Left ventricle myocardium superior (tissue), 1 donor: Measurements from ENCODE around the gene MLANA. TPM values are rescaled to one million over a fixed set of nuclear protein-coding genes. Genes with fewer than 3 reads are reported as not detected.

Experiments used
- ATAC-seq: fragments of 200-7000 bp; cut with Tn5 transposase; one replicate; pipeline ENCODE4 v1.9.1; 2020; ENCODE audit warnings: mild to moderate bottlenecking, moderate library complexity
- DNase-seq: peaks from one replicate; pipeline ENCODE4 v3.0.0-alpha.2; 2020
- intact Hi-C: fragments of 100-400 bp; cut with micrococcal nuclease; formaldehyde crosslinking; loops from one replicate; pipeline ENCODE4 v1.11.0; 2022
- long read RNA-seq: library from polyadenylated mRNA; unstranded; transcript quantifications from one replicate; pipeline ENCODE4 v2.0.0, GENCODE V29; 2021
- total RNA-seq: library from RNA; stranded (reverse); fragmentation: NEBNext Ultra II Directional; extraction: Animal tissue kit (Norgen Biotek cat#: 25700); gene quantifications from one replicate; pipeline ENCODE4 v1.2.1, GENCODE V29; 2021
- donor health status: DM: no; HTN: yes; CAD: no; lungs with severe emphysema.

MLANA gene, protein sequence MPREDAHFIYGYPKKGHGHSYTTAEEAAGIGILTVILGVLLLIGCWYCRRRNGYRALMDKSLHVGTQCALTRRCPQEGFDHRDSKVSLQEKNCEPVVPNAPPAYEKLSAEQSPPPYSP
- not detected for total RNA-seq
- long read RNA-seq = 0 reads

- ATAC-seq = no peak
- no peak for DNase-seq
- intact Hi-C loops = no loop called here
These were observed at the start of gene MLANA for GRCh38 chr9:5890641-5891040. TSS of gene MLANA (plus strand) at chr9:5890889. CDS start at chr9:5892475, 1,586 bp downstream.

DNA sequence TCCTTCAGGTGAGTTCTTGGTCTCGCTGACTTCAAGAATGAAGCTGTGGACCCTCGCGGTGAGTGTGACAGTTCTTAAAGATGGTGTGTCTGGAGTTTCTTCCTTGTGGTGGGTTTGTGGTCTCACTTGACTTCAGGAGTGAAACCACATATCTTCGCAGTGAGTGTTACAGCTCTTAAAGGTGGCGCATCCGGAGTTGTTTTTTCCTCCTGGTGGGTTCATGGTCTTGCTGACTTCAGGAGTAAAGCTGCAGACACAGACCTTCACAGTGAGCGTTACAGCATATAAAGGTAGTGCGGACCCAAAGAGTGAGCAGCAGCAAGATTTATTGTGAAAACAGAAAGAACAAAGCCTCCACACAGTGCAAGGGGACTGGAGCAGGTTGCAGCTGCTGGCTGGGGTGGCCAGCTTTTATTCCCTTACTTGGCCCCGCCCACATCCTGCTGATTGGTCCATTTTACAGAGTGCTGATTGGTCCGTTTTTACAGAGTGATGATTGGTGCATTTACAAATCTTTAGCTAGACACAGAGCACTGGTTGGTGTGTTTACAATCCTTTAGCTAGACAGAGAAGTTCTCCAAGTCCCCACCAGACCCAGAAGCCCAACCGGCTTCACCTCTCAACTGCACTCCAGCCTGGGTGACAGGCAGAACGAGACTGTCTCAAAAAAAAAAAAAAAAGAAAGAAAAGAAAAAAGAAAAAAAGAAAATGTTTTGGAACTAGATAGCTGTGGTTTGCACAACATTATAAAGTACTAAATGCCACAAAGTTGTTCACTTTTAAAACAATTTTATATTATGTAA lies 48.7 kb upstream of the MLANA start:
- no peak for DNase-seq
- ATAC-seq = no peak
- intact Hi-C loops = no loop called here

- DNase-seq = no peak
- ATAC-seq = no peak
- intact Hi-C loops = no loop called here
These were observed 47.5 kb upstream of the MLANA start for GRCh38 chr9:5842929-5843793.

DNA sequence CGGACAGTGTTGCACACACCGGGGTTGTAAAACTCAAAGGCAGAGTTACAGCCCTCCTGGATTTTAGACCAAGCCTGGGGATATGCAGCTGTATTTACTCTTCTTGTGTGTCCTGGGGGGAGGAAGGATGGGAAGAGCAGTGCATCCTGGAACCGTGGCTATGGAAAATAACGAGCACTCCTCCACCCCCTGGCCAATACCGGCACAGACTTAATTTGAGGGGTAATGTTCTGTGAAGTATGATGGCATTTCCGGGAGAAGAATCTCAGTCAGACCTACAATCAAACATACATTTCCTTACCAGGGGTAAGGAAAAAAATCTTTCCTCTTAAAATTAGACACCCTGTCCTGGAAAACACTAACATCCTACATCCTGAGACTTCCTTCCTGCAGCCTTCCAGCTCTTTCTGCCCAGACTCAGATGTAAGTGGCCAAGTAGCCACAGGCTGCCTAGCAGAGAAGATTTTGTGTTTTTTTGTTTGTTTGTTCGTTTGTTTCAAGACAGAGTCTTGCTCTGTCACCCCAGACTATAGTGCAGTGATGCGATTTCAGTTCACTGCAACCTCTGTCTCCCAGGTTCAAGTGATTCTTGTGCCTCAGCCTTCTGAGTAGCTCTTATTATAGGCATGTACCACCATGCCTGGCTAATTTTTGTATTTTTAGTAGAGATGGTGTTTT lies 46.8 kb upstream of the MLANA start:
- DNase-seq (no peak), ATAC-seq (no peak)
- intact Hi-C loops = no loop called here

GRCh38 chr9:5845157-5845531 lies 45.5 kb upstream of the MLANA start:
- ATAC-seq = no peak
- intact Hi-C loops = no loop called here

DNA sequence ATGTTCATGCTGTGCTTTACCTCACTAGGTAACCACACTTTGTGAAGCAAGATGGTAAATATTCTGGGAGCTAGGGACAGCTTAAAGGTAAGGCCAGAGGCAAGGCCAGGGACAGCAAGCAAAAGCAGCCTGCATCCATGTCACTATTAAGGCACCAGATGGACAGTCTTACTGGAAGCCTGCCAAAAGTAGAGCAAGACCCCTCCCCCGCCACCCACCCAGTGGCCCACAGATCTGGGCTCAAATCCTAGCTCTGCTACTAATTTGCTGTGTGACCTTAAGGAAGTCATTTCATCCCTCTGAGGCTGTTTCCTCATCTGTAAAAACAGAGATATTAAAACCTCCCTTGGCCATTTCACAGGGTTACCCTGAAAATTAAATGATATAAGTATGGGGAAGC lies 44.6 kb upstream of the MLANA start:
- intact Hi-C loops = no loop called here
- ATAC-seq (no peak), DNase-seq (no peak)

More at GRCh38 chr9:5845157-5845531, 45.5 kb upstream of the MLANA start:
- no peak for DNase-seq

DNA sequence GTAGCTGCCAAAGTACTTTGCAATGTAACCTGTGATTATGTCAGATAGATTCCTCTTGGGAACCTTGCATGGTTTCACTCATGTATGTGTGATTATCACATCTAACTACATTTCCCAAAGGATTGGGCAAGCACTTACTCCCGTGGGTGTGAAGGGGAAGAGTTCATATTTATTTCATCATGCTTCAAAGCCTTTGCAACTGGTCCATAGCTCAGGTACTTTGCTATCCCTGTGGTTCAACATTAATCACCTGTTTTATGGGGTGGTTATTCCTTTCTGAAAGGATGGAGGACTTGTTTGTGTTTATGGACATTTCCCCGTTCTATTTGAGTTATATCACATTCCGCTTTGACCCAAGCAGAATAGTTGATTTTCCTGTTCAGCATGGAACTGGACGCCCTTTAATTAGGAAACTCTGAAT lies 44.2 kb upstream of the MLANA start:
- no peak for ATAC-seq
- intact Hi-C loops = no loop called here
- no peak for DNase-seq

- ATAC-seq = no peak
- DNase-seq = no peak
- intact Hi-C loops = no loop called here
These were observed 42.3 kb upstream of the MLANA start for GRCh38 chr9:5848372-5848882.

- ATAC-seq (no peak), DNase-seq (no peak)
- intact Hi-C loops = no loop called here
These were observed 40.0 kb upstream of the MLANA start for GRCh38 chr9:5850724-5851122.

DNA sequence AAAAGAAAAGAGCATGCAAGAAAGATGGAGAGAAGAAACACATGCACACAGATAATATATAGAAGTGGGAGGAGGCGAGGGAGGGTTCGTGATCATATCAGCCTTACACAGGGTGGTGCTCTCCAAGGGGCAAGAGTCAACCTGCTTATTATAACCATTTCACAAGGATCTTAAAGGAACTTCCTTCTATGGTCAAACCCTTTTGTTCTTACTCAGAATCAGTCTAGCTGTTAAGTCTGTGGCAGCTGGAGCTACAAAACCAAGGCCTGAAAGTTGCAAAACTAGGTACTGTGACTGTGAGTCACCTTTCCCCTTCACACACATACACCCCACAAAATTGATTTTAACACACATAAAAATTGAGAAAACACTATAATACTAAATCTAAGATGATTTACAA lies 39.2 kb upstream of the MLANA start:
- intact Hi-C loops = no loop called here
- ATAC-seq (no peak), DNase-seq (no peak)

DNA sequence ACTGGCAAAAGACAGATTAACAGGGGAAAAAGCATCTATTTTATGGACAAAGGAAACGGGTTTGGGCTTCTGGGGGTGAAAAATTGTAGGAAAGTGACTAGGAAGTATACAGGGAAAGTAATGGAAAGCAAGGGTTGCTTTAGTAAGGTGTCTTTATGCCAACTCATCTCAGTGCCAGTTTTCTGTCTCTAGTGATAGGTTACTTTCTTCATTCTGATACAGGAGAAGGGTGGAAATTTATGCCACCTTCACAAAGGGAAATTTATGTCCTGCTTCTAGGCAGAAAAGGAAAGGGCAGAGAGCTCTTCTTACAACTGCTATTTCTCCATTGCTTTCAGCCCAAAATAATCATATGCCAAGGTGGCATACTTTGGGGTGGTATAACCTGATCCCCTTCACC lies 37.7 kb upstream of the MLANA start:
- DNase-seq = no peak
- ATAC-seq = no peak
- intact Hi-C loops = no loop called here

GRCh38 chr9:5853617-5854016 lies 37.1 kb upstream of the MLANA start:
- no peak for DNase-seq
- intact Hi-C loops = no loop called here
- no peak for ATAC-seq

GRCh38 chr9:5854063-5854790 lies 36.5 kb upstream of the MLANA start:
- intact Hi-C loops = no loop called here
- no peak for ATAC-seq
- no peak for DNase-seq

- DNase-seq = no peak
- intact Hi-C loops = no loop called here
- ATAC-seq = no peak
These were observed 32.8 kb upstream of the MLANA start for GRCh38 chr9:5857928-5858327.

DNA sequence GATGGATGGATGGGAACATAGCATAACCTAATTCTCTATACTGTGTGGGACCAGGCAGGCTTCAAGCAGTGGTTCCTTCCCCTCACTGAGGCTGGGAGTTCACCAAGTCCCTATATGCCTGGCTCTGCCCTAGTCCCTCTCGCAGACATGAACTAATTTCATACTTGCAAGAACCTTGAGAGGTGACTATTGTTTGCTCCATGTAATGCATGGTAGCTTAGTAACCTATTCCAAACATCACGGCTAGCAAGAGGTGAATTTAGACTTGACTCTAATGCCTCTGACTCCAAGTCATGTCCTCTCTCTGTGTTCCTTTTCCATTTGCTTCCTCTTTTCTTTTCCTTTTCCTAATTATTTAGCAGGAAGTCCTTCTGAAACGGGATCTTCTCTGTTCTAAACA lies 31.9 kb upstream of the MLANA start:
- intact Hi-C loops = no loop called here
- ATAC-seq (peak; percentile 57), DNase-seq (no peak)

DNA sequence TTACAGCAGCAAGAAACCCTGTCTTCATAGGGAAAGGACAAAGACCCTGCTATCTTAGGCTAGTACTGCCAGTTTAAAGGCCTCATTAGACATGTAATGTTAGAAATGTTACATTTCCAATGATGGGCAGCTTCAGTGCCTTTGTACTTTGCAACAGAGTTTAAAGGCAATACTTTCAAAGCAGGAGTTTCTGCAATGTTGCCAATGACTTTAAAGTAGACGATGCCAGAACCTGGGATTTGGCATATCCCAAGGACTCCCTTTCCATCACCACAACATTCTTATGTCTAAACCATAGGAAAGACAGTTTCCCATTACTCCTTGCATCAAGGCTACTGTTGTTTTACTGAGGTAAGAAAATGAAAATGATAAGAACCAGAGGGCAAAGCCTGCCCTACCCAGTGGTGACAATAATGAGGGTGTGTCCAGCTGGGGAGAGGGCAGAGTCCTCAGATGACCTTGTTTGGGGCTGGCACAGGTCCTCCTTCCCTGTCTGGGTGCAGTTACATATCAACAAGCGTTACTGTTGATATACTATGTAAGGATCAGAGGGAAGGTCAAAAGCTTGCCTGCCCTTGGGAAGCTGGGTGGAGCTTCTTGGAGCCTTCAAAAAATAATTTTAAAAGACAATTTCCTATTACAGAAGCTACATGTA lies 27.5 kb upstream of the MLANA start:
- ATAC-seq = peak; percentile 93
- intact Hi-C loops = no loop called here
- DNase-seq = peak; percentile 39

DNA sequence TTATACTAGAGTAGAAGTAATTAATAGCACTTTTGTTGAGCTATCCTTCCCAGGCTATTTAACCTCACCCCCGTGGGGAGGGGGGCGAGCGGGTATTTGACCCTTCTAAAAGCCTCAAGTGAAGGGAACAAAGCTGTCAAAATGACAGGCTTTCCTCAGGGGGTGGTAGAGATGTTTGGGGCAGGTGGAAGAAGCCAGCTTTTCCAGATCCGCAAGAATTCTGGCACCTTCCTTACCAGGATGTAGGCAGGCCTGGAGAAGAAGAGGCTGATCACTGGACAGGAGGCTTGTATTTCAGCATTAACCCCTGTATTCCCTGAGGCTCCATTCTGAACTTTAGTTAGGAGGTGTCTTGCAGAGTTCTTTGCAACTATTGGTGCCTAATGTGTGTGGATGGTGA lies 26.2 kb upstream of the MLANA start:
- no peak for ATAC-seq
- intact Hi-C loops = no loop called here
- no peak for DNase-seq

GRCh38 chr9:5866272-5866671 lies 24.4 kb upstream of the MLANA start:
- DNase-seq (no peak), ATAC-seq (no peak)
- intact Hi-C loops = no loop called here
